Subcutaneous abdominal adipose tissue (tissue), 5 donors: Measurements from ENCODE around the gene TBC1D2.

ENCODE experiments used
- H3K27ac ChIP-seq: one replicate; pipeline ENCODE4 v1.7.0; 2013; ENCODE audit warnings: low read depth, mild to moderate bottlenecking, inconsistent platforms, low read length, moderate library complexity
- H3K27me3 ChIP-seq, 5 donors: one replicate each; pipeline ENCODE4 v1.7.0; 2013; ENCODE audit warnings: low read length in 5 of 5, inconsistent platforms in 1 of 5; ENCODE audit not compliant: control insufficient read depth in 5 of 5, insufficient read depth in 4 of 5
- H3K36me3 ChIP-seq, 5 donors: one replicate each; pipeline ENCODE4 v1.7.0; 2013; ENCODE audit warnings: low read length in 5 of 5; ENCODE audit not compliant: control insufficient read depth in 5 of 5, insufficient read depth in 5 of 5
- H3K4me1 ChIP-seq, 5 donors: one replicate each; pipeline ENCODE4 v1.7.0; 2013; ENCODE audit warnings: low read length in 5 of 5, mild to moderate bottlenecking in 3 of 5, moderate library complexity in 1 of 5; ENCODE audit not compliant: control insufficient read depth in 5 of 5, insufficient read depth in 5 of 5
- H3K4me3 ChIP-seq, 5 donors: one replicate each; pipeline ENCODE4 v1.7.0; 2013; ENCODE audit warnings: low read length in 5 of 5, low read depth in 1 of 5
- H3K9ac ChIP-seq, 5 donors: one replicate each; pipeline ENCODE4 v1.7.0; 2013; ENCODE audit warnings: low read length in 5 of 5, mild to moderate bottlenecking in 4 of 5, moderate library complexity in 3 of 5
- H3K9me3 ChIP-seq, 5 donors: one replicate each; pipeline ENCODE4 v1.7.0; 2013; ENCODE audit warnings: low read length in 5 of 5; ENCODE audit not compliant: control insufficient read depth in 5 of 5
- donor health status: healthy.
- donor health status: healthy.
- donor health status: healthy.
- donor health status: healthy.
- donor health status: healthy.

The TBC1D2 gene

DNA sequence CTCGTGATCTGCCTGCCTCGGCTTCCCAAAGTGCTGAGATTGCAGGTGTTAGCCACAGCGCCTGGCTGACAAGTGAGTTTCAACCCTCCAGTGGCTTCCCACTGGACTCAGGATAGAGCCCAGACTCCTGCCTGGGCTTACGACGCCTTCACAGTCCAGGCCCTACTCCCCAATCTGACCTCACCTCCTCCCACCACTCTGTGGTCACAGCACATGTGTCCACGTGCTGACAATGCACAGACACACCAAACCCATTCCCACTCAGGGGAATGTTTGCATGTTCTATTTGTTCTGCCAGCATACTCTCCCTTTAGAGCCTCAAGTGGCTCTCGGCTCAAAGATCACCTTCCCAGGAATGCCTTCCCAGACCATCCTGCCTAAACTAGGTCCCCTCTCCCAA is 105.3 kb downstream of the TBC1D2 start:
- Histone ChIP-seq H3K9ac (no peak overlapping the region), H3K4me1 (peaks cover 0 to 5% (median 0%) of the 10 kb centered on the region in 5 donors), H3K27ac (no peak overlapping the region), H3K27me3 (no peaks in the 10 kb centered on the region), H3K36me3 (no peaks in the 10 kb centered on the region), H3K4me3 (no peak overlapping the region), H3K9me3 (no peaks in the 10 kb centered on the region)

GRCh38 chr9:98149422-98149821 is 106.0 kb downstream of the TBC1D2 start:
- H3K9me3 ChIP-seq: no peaks in the 10 kb centered on the region
- no peaks in the 10 kb centered on the region for H3K36me3 ChIP-seq
- H3K4me1 ChIP-seq: peaks cover 0 to 5% (median 0%) of the 10 kb centered on the region in 5 donors
- no peaks in the 10 kb centered on the region for H3K27me3 ChIP-seq
- no peak overlapping the region for H3K27ac ChIP-seq
- H3K9ac ChIP-seq: no peak overlapping the region
- no peak overlapping the region for H3K4me3 ChIP-seq
